OCI-LY1 (cell line): Measurements from ENCODE around the gene FAM120C.

Experiments
- EZH2 ChIP-seq: fragments of 200-600 bp; sonication (generic), shearing (Covaris generic); IDR thresholded peaks from 2 replicates; pipeline ENCODE4 v1.8.0; 2017; ENCODE audit warnings: borderline replicate concordance, mixed run types, mild to moderate bottlenecking, antibody characterized with exemption, low read length, moderate library complexity, mixed read lengths
- TF ChIP-seq, protein P1 (sequence below): fragments of 200-600 bp; sonication (generic), shearing (Covaris generic); IDR thresholded peaks from 2 replicates; pipeline ENCODE4 v1.5.1; 2017; ENCODE audit warnings: mild to moderate bottlenecking, antibody characterized with exemption, low read length, moderate library complexity, mixed read lengths

DNA sequence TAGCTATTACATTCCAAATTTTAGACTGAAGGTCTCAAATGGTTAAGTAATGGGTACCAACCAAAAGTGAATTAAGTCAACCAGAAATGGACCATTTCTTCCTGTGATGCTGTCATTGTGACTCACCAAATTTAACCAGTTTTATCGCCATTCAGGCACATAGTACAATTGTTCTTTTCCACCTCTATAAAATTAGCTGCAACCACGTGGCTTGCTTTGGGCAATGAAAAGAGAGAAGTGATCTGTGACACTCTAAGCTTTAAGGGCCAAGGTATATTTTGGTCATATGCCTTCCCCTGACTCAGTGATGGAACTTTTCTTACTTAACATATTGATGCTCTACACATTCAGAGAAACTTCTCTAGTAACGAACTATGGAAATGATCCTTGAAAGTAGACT, 118.5 kb downstream of the FAM120C start:
- TF ChIP-seq, protein P1, sequence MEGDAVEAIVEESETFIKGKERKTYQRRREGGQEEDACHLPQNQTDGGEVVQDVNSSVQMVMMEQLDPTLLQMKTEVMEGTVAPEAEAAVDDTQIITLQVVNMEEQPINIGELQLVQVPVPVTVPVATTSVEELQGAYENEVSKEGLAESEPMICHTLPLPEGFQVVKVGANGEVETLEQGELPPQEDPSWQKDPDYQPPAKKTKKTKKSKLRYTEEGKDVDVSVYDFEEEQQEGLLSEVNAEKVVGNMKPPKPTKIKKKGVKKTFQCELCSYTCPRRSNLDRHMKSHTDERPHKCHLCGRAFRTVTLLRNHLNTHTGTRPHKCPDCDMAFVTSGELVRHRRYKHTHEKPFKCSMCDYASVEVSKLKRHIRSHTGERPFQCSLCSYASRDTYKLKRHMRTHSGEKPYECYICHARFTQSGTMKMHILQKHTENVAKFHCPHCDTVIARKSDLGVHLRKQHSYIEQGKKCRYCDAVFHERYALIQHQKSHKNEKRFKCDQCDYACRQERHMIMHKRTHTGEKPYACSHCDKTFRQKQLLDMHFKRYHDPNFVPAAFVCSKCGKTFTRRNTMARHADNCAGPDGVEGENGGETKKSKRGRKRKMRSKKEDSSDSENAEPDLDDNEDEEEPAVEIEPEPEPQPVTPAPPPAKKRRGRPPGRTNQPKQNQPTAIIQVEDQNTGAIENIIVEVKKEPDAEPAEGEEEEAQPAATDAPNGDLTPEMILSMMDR, result no peak
- TF ChIP-seq EZH2, result no peak
